ENCODE results near the gene RSU1. TPM values are rescaled to one million over a fixed set of nuclear protein-coding genes. Genes with fewer than 3 reads are reported as not detected.

The RSU1 gene
- total RNA-seq, 1 donor from 2014 or later, result 77.8 TPM

GRCh38 chr10:16675334-16675733 is 141.9 kb downstream of the RSU1 start:
- TF ChIP-seq CTCF (IDR thresholded peaks at IDR 0.05), result no peak
- intact Hi-C loops (cut with DNase I), result no loop called here
- no peak for ATAC-seq

DNA sequence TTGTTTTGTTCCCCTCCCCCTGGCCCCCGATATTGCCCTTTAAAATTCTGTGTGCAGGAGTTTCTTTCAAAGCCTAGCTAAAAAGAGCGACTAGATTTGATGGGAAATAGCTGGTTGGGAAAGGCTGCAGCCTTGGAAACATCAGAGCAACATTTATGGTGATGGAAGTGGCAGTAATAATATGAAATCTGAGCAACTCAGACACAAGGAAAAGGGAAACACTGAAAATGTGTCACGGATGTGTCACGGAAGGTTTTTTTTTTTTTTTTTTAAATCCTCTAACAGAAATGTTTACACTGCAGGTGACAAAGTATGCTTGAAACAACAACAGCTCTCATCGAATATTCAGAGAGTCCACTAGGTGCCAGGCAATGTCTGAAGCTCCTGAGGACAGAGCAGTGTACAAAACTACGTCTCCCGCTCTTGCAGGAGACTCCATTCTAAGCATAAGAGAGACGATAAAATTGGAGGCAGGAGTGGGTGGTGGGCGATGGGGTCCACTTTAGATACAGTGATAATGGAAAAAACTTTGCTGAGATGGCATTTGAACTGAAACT is 143.0 kb downstream of the RSU1 start:
- Histone ChIP-seq H3K27ac (no peak overlapping the region), H3K36me3 (no peaks in the 10 kb centered on the region), H3K9me3 (no peaks in the 10 kb centered on the region), H3K4me1 (no peaks in the 10 kb centered on the region), H3K4me3 (no peak overlapping the region), H3K27me3 (no peaks in the 10 kb centered on the region)
- intact Hi-C loops (cut with DNase I), result no loop called here
- TF ChIP-seq CTCF (IDR thresholded peaks at IDR 0.05), result no peak
- no peak for DNase-seq
- no peak for ATAC-seq

More at GRCh38 chr10:16675334-16675733, 141.9 kb downstream of the RSU1 start:
- Histone ChIP-seq H3K9me3 (no peaks in the 10 kb centered on the region), H3K4me3 (no peak overlapping the region), H3K27me3 (no peaks in the 10 kb centered on the region), H3K4me1 (no peaks in the 10 kb centered on the region), H3K36me3 (no peaks in the 10 kb centered on the region), H3K27ac (no peak overlapping the region)
- DNase-seq, result no peak

DNA sequence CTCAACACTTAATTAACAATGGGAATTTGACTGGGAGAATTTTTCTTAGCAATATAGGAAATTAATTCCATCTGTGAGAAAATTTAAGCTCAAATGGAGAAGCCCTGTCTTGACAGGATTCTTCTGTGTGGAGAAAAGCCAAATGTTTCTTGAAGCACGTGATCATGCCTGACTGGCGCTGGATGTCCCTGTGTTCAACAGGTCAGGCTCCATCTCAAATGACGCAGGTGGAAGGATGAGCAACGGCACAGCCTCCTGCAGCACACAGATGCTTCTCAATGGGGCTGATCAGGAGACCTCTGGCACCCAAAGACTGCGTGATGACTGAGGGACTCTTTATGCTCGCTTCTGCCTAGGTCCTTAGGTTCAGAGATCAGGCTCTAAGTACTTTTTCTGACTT is 143.8 kb downstream of the RSU1 start:
- ATAC-seq (no peak), DNase-seq (no peak)
- intact Hi-C loops (cut with DNase I), result no loop called here
- no peaks in the 10 kb centered on the region for H3K4me1 ChIP-seq
- H3K4me3 ChIP-seq, result no peak overlapping the region
- no peaks in the 10 kb centered on the region for H3K36me3 ChIP-seq
- no peaks in the 10 kb centered on the region for H3K27me3 ChIP-seq
- TF ChIP-seq CTCF (IDR thresholded peaks at IDR 0.05), result no peak
- H3K9me3 ChIP-seq, result no peaks in the 10 kb centered on the region
- H3K27ac ChIP-seq, result no peak overlapping the region

- Histone ChIP-seq H3K27me3 (no peaks in the 10 kb centered on the region), H3K4me3 (no peak overlapping the region), H3K4me1 (no peaks in the 10 kb centered on the region), H3K27ac (no peak overlapping the region), H3K9me3 (no peaks in the 10 kb centered on the region), H3K36me3 (no peaks in the 10 kb centered on the region)
- TF ChIP-seq CTCF (IDR thresholded peaks at IDR 0.05), result no peak
- DNase-seq, result no peak
- ATAC-seq, result no peak
- intact Hi-C loops (cut with DNase I), result no loop called here
Observed at GRCh38 chr10:16663444-16663843, 153.8 kb downstream of the RSU1 start.

- H3K27ac ChIP-seq, result no peak overlapping the region
- no peak for TF ChIP-seq CTCF (IDR thresholded peaks at IDR 0.05)
- ATAC-seq (no peak), DNase-seq (no peak)
- H3K4me1 ChIP-seq, result no peaks in the 10 kb centered on the region
- H3K36me3 ChIP-seq, result no peaks in the 10 kb centered on the region
- no peaks in the 10 kb centered on the region for H3K27me3 ChIP-seq
- intact Hi-C loops (cut with DNase I), result no loop called here
- H3K9me3 ChIP-seq, result no peaks in the 10 kb centered on the region
- no peak overlapping the region for H3K4me3 ChIP-seq
Observed at GRCh38 chr10:16662923-16663322, 154.3 kb downstream of the RSU1 start.

GRCh38 chr10:16656895-16657294 is 160.3 kb downstream of the RSU1 start:
- Histone ChIP-seq H3K36me3 (no peaks in the 10 kb centered on the region), H3K9me3 (no peaks in the 10 kb centered on the region), H3K4me3 (no peak overlapping the region), H3K27ac (no peak overlapping the region), H3K4me1 (no peaks in the 10 kb centered on the region), H3K27me3 (no peaks in the 10 kb centered on the region)
- DNase-seq (no peak), ATAC-seq (no peak)
- intact Hi-C loops (cut with DNase I), result no loop called here
- TF ChIP-seq CTCF (IDR thresholded peaks at IDR 0.05), result no peak

Data from upper lobe of right lung (tissue), 1 donor.